ENCODE measurements around the gene BZW2. TPM values are rescaled to one million over a fixed set of nuclear protein-coding genes. Genes with fewer than 3 reads are reported as not detected.
A peak's percentile ranks its signal among the peaks of the same experiment; 100 is the strongest.

Gene BZW2
- polyA plus RNA-seq, 1 donor (not counting 4 experiments of a cell fraction or from before 2014, with no cell fraction given) = 65.7 TPM

- Histone ChIP-seq H3K9ac (ENCODE audit: control insufficient read depth, extremely low read depth, insufficient read depth, low read length) (peak overlapping the region; percentile 58), H4K20me1 (ENCODE audit: control insufficient read depth, extremely low read depth, insufficient read depth, low read length) (peaks cover 3% of the 10 kb centered on the region), H3K27me3 (ENCODE audit: control insufficient read depth, extremely low read depth, insufficient read depth, low read length) (no peaks in the 10 kb centered on the region), H3K36me3 (ENCODE audit: control insufficient read depth in 2 of 2, extremely low read depth in 1 of 2, insufficient read depth in 2 of 2, low read length in 2 of 2) (peaks cover 4 to 13% of the 10 kb centered on the region in 2 experiments), H2AFZ (ENCODE audit: control insufficient read depth, low read length) (no peak overlapping the region), H3K4me2 (ENCODE audit: control insufficient read depth, extremely low read depth, insufficient read depth, low read depth, low read length) (peak overlapping the region; percentile 68), H3K4me3 (ENCODE audit: control insufficient read depth in 2 of 3, extremely low read depth in 1 of 3, insufficient read depth in 2 of 3, low read depth in 1 of 3, low read length in 3 of 3) (peak overlapping the region in 1 of 3 experiments; percentile 16), H3K4me1 (ENCODE audit: control insufficient read depth, extremely low read depth, insufficient read depth, low read length) (peaks cover 31% of the 10 kb centered on the region), H3K27ac (ENCODE audit: control insufficient read depth, insufficient read depth, low read length) (peak overlapping the region; percentile 75), H3K9me3 (ENCODE audit: control insufficient read depth, low read depth, low read length) (no peaks in the 10 kb centered on the region), H3K9me1 (ENCODE audit: control insufficient read depth, extremely low read depth, insufficient read depth, low read length) (no peaks in the 10 kb centered on the region), H3K79me2 (ENCODE audit: control insufficient read depth, insufficient read depth, low read length) (peaks cover 57% of the 10 kb centered on the region)
- dilution Hi-C loops (cut with MboI; ENCODE audit: extremely low pct_ligation_motif_present, low sequenced_read_pairs) = no loop called here
- FAIRE-seq (no peak), DNase-seq (ENCODE audit: low read depth, low spot score) (no peak)
- TF ChIP-seq EZH2 (IDR thresholded peaks at IDR 0.05; ENCODE audit: low read length) (no peak), CTCF (optimal IDR thresholded peaks at IDR 0.05 in 1 of 3, IDR thresholded peaks at IDR 0.05 in 1 of 3, conservative IDR thresholded peaks at IDR 0.05 in 1 of 3; ENCODE audit: extremely low read depth in 1 of 3, insufficient read depth in 2 of 3, low read length in 3 of 3) (no peak)
Observed at GRCh38 chr7:16667355-16667754, 21.4 kb downstream of the BZW2 start.

- H3K27me3 ChIP-seq (ENCODE audit: control insufficient read depth, extremely low read depth, insufficient read depth, low read length) = no peaks in the 10 kb centered on the region
- H3K4me2 ChIP-seq (ENCODE audit: control insufficient read depth, extremely low read depth, insufficient read depth, low read depth, low read length) = peak overlapping the region; percentile 68
- H3K79me2 ChIP-seq (ENCODE audit: control insufficient read depth, insufficient read depth, low read length) = peaks cover 55% of the 10 kb centered on the region
- H3K36me3 ChIP-seq (ENCODE audit: control insufficient read depth in 2 of 2, extremely low read depth in 1 of 2, insufficient read depth in 2 of 2, low read length in 2 of 2) = peaks cover 4 to 13% of the 10 kb centered on the region in 2 experiments
- H3K27ac ChIP-seq (ENCODE audit: control insufficient read depth, insufficient read depth, low read length) = peak overlapping the region; percentile 75
- no peak overlapping the region for H2AFZ ChIP-seq (ENCODE audit: control insufficient read depth, low read length)
- dilution Hi-C loops (cut with MboI; ENCODE audit: extremely low pct_ligation_motif_present, low sequenced_read_pairs) = no loop called here
- FAIRE-seq (peak; percentile 98), DNase-seq (ENCODE audit: low read depth, low spot score) (peak; percentile 70)
- peaks cover 31% of the 10 kb centered on the region for H3K4me1 ChIP-seq (ENCODE audit: control insufficient read depth, extremely low read depth, insufficient read depth, low read length)
- peak overlapping the region in 1 of 3 experiments; percentile 5 for H3K4me3 ChIP-seq (ENCODE audit: control insufficient read depth in 2 of 3, extremely low read depth in 1 of 3, insufficient read depth in 2 of 3, low read depth in 1 of 3, low read length in 3 of 3)
- peaks cover 3% of the 10 kb centered on the region for H4K20me1 ChIP-seq (ENCODE audit: control insufficient read depth, extremely low read depth, insufficient read depth, low read length)
- H3K9me1 ChIP-seq (ENCODE audit: control insufficient read depth, extremely low read depth, insufficient read depth, low read length) = no peaks in the 10 kb centered on the region
- peak overlapping the region; percentile 58 for H3K9ac ChIP-seq (ENCODE audit: control insufficient read depth, extremely low read depth, insufficient read depth, low read length)
- no peaks in the 10 kb centered on the region for H3K9me3 ChIP-seq (ENCODE audit: control insufficient read depth, low read depth, low read length)
- TF ChIP-seq EZH2 (IDR thresholded peaks at IDR 0.05; ENCODE audit: low read length) = no peak
- peak; percentile 21 to 32 (median 22) for TF ChIP-seq CTCF (optimal IDR thresholded peaks at IDR 0.05 in 1 of 3, IDR thresholded peaks at IDR 0.05 in 1 of 3, conservative IDR thresholded peaks at IDR 0.05 in 1 of 3; ENCODE audit: extremely low read depth in 1 of 3, insufficient read depth in 2 of 3, low read length in 3 of 3)
Observed at GRCh38 chr7:16668049-16668858, 22.3 kb downstream of the BZW2 start.
